ENCODE measurements around the gene MAST4. TPM values are rescaled to one million over a fixed set of nuclear protein-coding genes. Genes with fewer than 3 reads are reported as not detected.

MAST4 gene
- total RNA-seq, 1 donor from 2014 or later: 112 TPM

- peaks cover 13% of the 10 kb centered on the region for H3K36me3 Mint-ChIP-seq (ENCODE audit: low read depth, unreplicated experiment)
Measured at GRCh38 chr5:66903218-66903617, 307.0 kb downstream of the MAST4 start.

GRCh38 chr5:66903709-66904108, 307.5 kb downstream of the MAST4 start:
- DNase-seq (ENCODE audit: low spot score): no peak
- peak overlapping the region; percentile 58 for H3K27ac Mint-ChIP-seq (ENCODE audit: unreplicated experiment)
- H3K4me3 Mint-ChIP-seq (ENCODE audit: unreplicated experiment): peak overlapping the region; percentile 43
- peaks cover 13% of the 10 kb centered on the region for H3K36me3 Mint-ChIP-seq (ENCODE audit: low read depth, unreplicated experiment)
- peaks cover 20% of the 10 kb centered on the region for H3K4me1 Mint-ChIP-seq (ENCODE audit: unreplicated experiment)
- H3K9me3 Mint-ChIP-seq (ENCODE audit: unreplicated experiment): no peaks in the 10 kb centered on the region
- TF ChIP-seq CTCF (IDR thresholded peaks at IDR 0.05; ENCODE audit: unreplicated experiment): no peak
- peaks cover 2% of the 10 kb centered on the region for H3K27me3 Mint-ChIP-seq (ENCODE audit: unreplicated experiment)

More at GRCh38 chr5:66903218-66903617, 307.0 kb downstream of the MAST4 start:
- Mint-ChIP-seq H3K4me1 (ENCODE audit: unreplicated experiment) (peaks cover 20% of the 10 kb centered on the region), H3K4me3 (ENCODE audit: unreplicated experiment) (no peak overlapping the region), H3K9me3 (ENCODE audit: unreplicated experiment) (no peaks in the 10 kb centered on the region), H3K27me3 (ENCODE audit: unreplicated experiment) (peaks cover 2% of the 10 kb centered on the region), H3K27ac (ENCODE audit: unreplicated experiment) (no peak overlapping the region)
- no peak for DNase-seq (ENCODE audit: low spot score)
- TF ChIP-seq CTCF (IDR thresholded peaks at IDR 0.05; ENCODE audit: unreplicated experiment): no peak

GRCh38 chr5:66904189-66904588, 308.0 kb downstream of the MAST4 start:
- Mint-ChIP-seq H3K4me1 (ENCODE audit: unreplicated experiment) (peaks cover 20% of the 10 kb centered on the region), H3K27me3 (ENCODE audit: unreplicated experiment) (peaks cover 2% of the 10 kb centered on the region)

GRCh38 chr5:66906021-66906420, 309.8 kb downstream of the MAST4 start:
- H3K27ac Mint-ChIP-seq (ENCODE audit: unreplicated experiment): no peak overlapping the region
- no peak for TF ChIP-seq CTCF (IDR thresholded peaks at IDR 0.05; ENCODE audit: unreplicated experiment)
- peaks cover 17% of the 10 kb centered on the region for H3K36me3 Mint-ChIP-seq (ENCODE audit: low read depth, unreplicated experiment)
- H3K27me3 Mint-ChIP-seq (ENCODE audit: unreplicated experiment): peaks cover 2% of the 10 kb centered on the region
- no peak overlapping the region for H3K4me3 Mint-ChIP-seq (ENCODE audit: unreplicated experiment)
- H3K9me3 Mint-ChIP-seq (ENCODE audit: unreplicated experiment): no peaks in the 10 kb centered on the region
- H3K4me1 Mint-ChIP-seq (ENCODE audit: unreplicated experiment): peaks cover 20% of the 10 kb centered on the region
- DNase-seq (ENCODE audit: low spot score): no peak

More at GRCh38 chr5:66904189-66904588, 308.0 kb downstream of the MAST4 start:
- no peaks in the 10 kb centered on the region for H3K9me3 Mint-ChIP-seq (ENCODE audit: unreplicated experiment)
- TF ChIP-seq CTCF (IDR thresholded peaks at IDR 0.05; ENCODE audit: unreplicated experiment): no peak
- H3K4me3 Mint-ChIP-seq (ENCODE audit: unreplicated experiment): no peak overlapping the region
- peak overlapping the region; percentile 58 for H3K27ac Mint-ChIP-seq (ENCODE audit: unreplicated experiment)
- H3K36me3 Mint-ChIP-seq (ENCODE audit: low read depth, unreplicated experiment): peaks cover 16% of the 10 kb centered on the region
- no peak for DNase-seq (ENCODE audit: low spot score)

- Mint-ChIP-seq H3K4me3 (ENCODE audit: unreplicated experiment) (no peak overlapping the region), H3K36me3 (ENCODE audit: low read depth, unreplicated experiment) (peaks cover 17% of the 10 kb centered on the region), H3K27me3 (ENCODE audit: unreplicated experiment) (peaks cover 2% of the 10 kb centered on the region), H3K4me1 (ENCODE audit: unreplicated experiment) (peaks cover 20% of the 10 kb centered on the region), H3K27ac (ENCODE audit: unreplicated experiment) (no peak overlapping the region), H3K9me3 (ENCODE audit: unreplicated experiment) (no peaks in the 10 kb centered on the region)
- no peak for TF ChIP-seq CTCF (IDR thresholded peaks at IDR 0.05; ENCODE audit: unreplicated experiment)
- no peak for DNase-seq (ENCODE audit: low spot score)
Measured at GRCh38 chr5:66908230-66908629, 312.0 kb downstream of the MAST4 start.

All from endothelial cell (in vitro differentiated cells).